GM21825 (cell line): ENCODE measurements around the gene TMEM63A.
"Not testable (repeated sequence)": the region's sequence is repeated elsewhere in the genome, so short reads cannot be mapped to it uniquely, and the experiment has no call there.

Experiments
- ATAC-seq: cut with Tn5 transposase; IDR thresholded peaks from one replicate; pipeline ENCODE4 v1.9.1; 2021; ENCODE audit warnings: mild to moderate bottlenecking, moderate library complexity; ENCODE audit not compliant: unreplicated experiment

TMEM63A gene

DNA sequence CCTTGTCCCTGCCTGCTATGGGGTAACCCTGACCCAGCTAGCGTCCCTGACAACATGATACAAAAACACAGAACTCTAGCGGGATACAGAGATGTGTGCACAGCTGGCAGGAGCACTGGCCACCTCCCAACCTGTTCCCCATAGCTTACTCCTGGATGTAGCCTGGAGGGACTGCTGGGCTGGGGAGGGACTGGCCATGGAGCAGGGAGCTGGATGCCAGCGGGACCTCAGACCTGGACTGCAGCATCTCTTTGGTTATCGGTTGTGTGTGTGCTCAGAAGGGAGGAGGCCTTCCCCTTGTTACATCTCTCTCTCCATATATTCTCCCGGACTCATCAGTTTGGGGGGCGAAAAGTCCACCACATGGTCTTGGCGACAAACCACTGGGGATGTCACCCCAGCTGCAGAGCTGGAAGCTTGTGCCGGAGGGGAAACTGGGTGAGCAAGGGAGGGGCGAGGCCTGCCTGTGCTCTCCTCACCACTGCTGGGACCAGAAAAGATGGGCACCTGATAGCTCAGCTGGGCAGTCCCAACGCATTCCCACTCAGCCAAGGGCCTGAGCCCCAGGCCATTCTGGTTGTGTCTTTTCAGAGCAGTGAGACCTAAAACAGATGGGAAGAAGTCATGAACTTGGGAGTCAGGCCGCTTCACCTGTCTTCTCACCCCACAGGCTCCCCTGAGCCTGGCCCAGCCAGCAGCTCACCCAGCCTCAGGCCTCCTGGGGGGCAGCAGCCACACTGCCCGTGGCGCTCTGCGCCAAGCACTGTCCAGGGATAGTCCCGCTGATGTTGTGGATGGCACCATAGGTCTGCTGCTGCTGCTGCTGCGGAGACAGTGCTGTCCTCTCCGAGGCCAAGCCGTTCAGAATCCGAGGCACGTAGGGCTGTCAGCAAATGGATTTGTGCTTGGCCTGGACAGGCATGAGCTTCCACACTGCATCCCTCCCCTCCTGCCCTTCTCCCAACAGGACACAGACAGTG lies 35.6 kb downstream of the TMEM63A start:
- no peak for ATAC-seq

DNA sequence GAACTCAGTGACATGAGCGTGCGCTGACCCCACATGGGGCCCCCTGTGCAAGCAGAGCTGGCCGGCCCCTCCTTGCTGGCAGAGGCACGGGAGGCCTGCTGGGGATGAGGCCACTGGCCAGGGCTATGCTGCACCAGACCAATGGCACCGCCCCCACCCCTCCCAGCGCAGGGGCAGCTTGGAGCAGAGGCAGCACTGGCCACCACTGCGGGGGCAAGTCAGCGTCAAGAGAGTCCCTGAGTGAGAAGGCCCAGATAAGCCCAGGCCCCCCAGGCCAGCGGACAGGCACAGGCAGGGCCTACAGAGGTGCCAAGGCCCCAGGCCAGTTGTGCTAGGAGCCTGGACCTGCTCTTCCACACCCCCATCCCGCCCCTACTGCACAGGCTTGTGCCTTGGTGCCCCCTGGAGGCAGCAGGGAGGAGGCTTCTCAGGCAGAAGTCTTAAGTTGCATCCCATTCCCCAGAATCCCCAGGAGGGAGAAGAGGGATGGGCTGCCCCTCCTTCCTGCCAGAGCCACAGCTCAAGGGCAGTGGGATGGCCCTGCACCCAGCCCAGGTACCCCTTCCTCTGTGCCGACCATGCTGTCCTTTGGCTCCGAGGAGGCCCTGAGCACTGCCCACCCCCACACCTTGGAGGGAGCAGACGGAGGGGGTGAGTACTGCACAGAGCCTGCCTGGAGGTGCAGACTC lies 36.5 kb downstream of the TMEM63A start:
- no peak for ATAC-seq

DNA sequence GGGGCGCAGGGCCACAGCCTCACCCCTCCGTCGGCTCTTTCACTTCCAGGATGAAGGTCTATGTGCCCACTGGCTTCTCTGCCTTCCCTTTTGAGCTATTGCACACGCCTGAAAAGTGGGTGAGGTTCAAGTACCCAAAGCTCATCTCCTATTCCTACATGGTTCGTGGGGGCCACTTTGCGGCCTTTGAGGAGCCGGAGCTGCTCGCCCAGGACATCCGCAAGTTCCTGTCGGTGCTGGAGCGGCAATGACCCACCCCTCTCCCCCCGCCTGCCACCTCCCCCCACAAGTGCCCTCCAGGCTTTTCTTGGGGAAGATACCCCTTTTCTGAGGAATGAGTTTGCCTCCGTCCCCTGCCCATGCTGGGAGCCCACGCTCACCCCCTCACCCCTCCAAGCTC lies 37.1 kb downstream of the TMEM63A start:
- ATAC-seq: no peak

- ATAC-seq: no peak
Observed at GRCh38 chr1:225844236-225845061, 37.7 kb downstream of the TMEM63A start.

DNA sequence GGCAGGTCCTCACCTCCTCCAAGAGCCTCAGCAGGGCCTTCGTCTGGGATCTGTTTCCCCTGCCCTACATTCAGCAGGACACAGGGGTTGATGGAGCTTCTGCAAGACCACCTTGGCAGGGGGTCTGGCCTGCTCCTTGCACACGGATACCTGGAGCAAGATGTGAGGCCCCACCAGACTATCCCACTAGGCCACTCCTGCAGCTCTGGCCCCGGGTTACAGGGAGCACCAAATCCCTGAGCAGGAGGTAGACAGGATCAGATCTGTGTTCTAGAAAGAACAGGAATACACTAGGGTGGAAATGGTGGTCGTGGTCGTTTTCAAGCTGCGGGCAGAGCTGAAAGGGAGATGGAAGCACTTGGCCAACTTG lies 38.8 kb downstream of the TMEM63A start:
- no peak for ATAC-seq

GRCh38 chr1:225842788-225843425 lies 39.3 kb downstream of the TMEM63A start:
- ATAC-seq: no peak

- no peak for ATAC-seq
Observed at GRCh38 chr1:225842074-225842473, 40.1 kb downstream of the TMEM63A start.

DNA sequence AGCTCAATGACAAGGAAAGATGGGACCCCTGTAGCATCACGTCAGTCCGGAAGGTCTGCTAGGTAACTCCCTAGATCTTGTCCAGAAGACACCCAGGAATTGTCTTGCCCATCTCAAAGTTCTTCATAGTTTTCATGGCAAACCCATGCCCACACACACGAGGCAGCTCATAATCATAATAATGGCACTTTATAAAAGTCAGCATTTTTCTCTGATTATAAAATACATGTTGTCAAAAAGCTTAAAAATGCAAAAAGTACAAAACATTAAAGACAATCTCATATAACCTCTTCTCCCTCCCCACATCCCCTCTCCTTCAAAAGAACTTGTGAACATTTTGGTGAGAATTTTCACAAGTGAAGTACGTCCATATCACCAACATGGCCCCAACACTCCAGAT lies 41.5 kb downstream of the TMEM63A start:
- ATAC-seq: no peak

DNA sequence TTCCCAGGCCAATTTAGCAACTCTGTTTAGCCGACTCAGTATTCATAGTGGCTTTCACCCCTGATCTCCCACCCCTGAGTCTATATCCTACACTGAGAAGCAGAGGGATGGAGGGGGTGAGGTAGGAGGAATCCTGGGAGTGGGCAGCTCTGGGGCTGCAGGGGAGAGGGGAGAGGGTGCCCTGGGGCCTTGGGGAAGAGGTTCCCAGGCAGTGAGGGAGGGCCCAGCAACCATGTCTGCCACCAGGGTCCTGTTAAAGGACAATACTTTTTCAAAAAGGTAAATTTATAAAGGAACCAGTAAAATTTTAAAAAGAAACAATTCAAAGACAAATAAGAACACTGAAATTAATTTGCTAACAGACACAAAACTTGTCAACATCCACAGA lies 42.0 kb downstream of the TMEM63A start:
- ATAC-seq: no peak

- no peak for ATAC-seq
Observed at GRCh38 chr1:225838793-225839192, 43.4 kb downstream of the TMEM63A start.

- ATAC-seq: not testable (repeated sequence)
Observed at GRCh38 chr1:225836296-225836695, 45.9 kb downstream of the TMEM63A start.

DNA sequence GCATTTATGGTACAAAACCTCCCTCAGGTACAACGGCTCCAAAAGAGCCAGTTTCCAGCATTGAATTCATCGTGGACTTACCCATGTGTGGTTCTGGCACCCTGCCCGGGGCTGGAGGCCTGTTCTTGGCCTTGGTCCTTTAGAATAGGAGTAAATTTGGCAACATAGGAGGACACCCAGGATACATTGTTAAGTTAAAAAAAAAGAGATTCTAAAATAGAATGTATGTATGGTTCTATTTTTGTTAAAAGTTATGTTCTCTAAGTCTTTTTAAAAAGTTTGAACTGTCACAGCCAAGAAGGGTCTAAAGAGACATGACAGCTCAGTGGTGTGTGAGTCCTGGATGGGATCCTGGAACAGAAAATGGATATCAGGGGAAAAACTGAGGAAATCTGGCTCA lies 46.3 kb downstream of the TMEM63A start:
- ATAC-seq: no peak

DNA sequence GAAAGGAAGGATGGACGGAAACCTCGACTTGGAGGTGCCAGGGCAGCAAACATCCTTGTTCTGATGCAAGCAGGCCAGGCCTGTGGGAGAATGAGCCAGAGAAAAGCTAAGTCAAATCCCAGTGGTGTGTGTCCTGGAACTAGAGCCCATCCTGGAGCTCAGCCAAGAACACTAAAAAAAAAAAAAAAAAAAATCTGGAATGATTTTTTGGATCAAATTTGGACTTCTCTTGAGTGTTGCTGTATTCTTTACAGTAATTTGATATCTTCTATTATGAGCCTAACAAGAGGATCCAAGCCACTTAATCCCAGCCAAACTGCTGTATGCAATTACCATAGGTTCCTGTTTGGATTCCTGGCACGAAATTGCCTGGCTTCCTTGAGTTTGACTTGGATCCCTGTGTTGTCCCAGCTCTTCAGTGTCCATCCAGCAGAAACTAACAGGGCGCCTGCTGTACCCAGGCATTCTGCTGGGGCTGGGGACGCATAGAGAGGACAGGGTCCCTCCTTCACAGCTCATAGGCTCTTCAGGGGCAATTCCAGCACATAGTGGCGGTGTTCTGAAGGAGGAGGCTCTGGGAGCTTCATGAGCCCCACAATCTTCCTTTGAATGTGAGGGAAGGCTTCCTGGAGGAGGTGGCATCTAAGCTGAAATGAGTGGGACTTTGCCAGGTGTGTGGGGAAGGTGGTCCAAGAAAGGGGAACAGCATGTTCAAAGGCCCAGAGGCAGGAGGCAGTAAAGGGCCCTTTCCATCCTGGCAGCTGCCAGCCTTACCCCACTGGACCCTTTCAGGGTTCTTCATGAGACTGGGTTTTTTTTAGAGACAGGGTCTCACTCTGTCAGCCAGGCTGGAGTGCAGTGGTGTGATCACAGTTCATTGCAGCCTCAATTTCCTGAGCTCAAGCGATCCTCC lies 47.5 kb downstream of the TMEM63A start:
- no peak for ATAC-seq

GRCh38 chr1:225830841-225831240 lies 51.3 kb downstream of the TMEM63A start:
- no peak for ATAC-seq

DNA sequence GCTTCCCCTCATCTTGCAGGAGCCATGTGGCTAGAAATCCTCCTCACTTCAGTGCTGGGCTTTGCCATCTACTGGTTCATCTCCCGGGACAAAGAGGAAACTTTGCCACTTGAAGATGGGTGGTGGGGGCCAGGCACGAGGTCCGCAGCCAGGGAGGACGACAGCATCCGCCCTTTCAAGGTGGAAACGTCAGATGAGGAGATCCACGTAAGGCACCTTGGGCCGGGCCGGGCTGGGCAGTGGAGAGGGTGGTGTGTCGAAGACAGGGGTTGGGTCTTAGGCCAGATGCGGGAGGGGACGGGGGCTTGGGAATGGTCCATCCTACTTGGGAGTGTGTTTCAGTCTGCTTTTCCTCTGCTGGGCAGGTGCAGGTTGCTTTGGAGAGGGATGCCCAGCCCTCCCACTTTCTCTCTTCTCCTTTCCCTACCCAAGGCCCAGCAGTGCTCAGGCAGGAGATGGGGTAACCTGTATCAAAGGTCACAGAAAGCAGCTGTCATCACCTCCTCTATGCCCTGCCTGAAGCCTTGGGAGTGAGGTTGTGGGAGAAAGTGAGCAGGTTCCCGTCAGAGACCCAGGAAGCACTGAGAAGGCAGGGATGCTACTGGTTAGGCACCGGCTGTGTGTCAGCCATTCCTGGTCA lies 53.4 kb downstream of the TMEM63A start:
- no peak for ATAC-seq

DNA sequence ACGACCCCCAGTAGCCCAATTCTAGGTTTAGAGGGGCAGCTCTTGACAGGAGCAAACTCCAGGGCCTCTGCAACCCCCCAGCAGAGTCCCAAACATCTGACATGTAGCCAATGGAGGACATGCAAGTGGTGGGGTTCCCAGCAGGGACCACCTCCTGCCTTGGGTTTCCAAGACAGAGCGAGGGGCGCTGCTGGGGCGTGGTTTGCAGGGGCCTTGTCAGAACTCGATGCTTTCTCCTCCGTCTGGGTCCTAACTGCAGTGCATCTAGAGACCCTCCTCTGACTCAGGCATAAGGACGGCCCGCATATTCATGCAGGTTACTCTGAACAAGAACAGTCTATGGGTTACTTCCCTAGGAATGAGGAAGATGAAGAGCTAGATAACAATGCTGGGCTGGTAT lies 55.1 kb downstream of the TMEM63A start:
- no peak for ATAC-seq

DNA sequence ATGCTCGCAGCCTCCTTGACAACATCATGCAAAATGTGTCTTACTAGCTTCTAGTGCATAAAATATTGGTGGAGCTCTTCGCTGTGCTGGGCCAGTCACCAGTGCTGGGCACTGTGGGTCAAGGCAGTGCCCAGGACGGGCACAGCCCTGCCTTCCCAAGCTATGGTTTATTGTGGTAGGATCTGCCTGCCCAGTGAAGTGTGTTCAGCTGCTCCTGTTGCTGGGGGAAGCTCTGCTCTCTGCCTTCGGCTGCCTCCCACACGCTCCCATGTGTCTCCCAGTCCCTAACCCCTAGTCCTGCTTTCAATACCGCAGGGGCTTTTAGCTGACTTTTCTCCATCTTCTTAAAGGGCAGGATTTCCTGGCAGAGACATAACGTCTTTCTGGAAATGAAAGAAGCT lies 56.6 kb downstream of the TMEM63A start:
- ATAC-seq: no peak

DNA sequence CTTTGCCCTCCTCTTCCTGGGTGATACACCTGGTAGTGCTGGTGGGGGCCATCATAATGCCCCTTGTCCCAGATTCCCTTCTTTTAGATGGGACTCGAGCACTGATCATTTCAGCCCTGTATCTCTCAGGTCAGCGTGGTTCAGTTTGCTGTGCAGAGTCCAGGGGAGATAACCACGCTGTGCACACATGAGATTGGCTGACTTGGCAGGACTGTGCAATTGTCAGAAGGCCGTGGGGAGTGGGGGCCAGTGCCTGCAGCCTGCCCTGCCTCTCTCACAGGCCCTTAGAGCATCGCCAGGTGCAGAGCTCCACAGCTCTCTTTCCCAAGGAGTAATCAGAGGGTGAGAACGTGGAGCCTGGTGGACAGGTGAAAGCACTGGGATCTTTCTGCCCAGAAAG lies 57.1 kb downstream of the TMEM63A start:
- ATAC-seq: no peak

GRCh38 chr1:225824533-225824941 lies 57.6 kb downstream of the TMEM63A start:
- ATAC-seq: no peak
